HEK293 (cell line): ENCODE results near the gene SH3BGR.

Experiments
- CTCF ChIA-PET: fragments of 350-600 bp; formaldehyde crosslinking; extraction: SDS; loops from one replicate; lab custom pipeline; 2021; ENCODE audit warnings: antibody characterized with exemption; lab: Yijun Ruan, JAX
- POLR2A ChIA-PET: fragments of 300-600 bp; formaldehyde crosslinking; extraction: SDS; loops from one replicate; lab custom pipeline; 2020; ENCODE audit warnings: antibody characterized with exemption, inconsistent platforms; lab: Yijun Ruan, JAX
- H3K27ac ChIP-seq: fragments of 200-500 bp; sonication (Bioruptor generic); 2 replicates; pipeline ENCODE4 v1.5.1; 2014; ENCODE audit warnings: low read depth, low read length, control low read depth, inconsistent platforms; ENCODE audit errors: extremely low read depth
- H3K36me3 ChIP-seq, 2 experiments: fragments of 200-500 bp in 1 of 2; sonication (Bioruptor generic) in 1 of 2; 1 replicate in 1 of 2; 2 replicates in 1 of 2; pipeline ENCODE4 v1.5.1; 2014 to 2017; ENCODE audit warnings: inconsistent platforms in 2 of 2, low read length in 2 of 2; ENCODE audit not compliant: control insufficient read depth in 2 of 2, insufficient read depth in 1 of 2
- H3K4me1 ChIP-seq: fragments of 200-500 bp; sonication (Bioruptor generic); 2 replicates; pipeline ENCODE4 v1.5.1; 2014; ENCODE audit warnings: mild to moderate bottlenecking, low read length, inconsistent platforms; ENCODE audit not compliant: control insufficient read depth, insufficient read depth
- H3K4me3 ChIP-seq: 2 replicates; pipeline ENCODE4 v1.5.1; 2011; ENCODE audit warnings: low read depth, mild to moderate bottlenecking, control low read depth, low read length, moderate library complexity
- H3K9me3 ChIP-seq: fragments of 200-500 bp; sonication (Bioruptor generic); 2 replicates; pipeline ENCODE4 v1.5.1; 2014; ENCODE audit warnings: low read depth, low read length, inconsistent platforms; ENCODE audit not compliant: control insufficient read depth, insufficient read depth
- AEBP2 ChIP-seq: fragments of 450-650 bp; formaldehyde crosslinking; IDR thresholded peaks from 2 replicates; pipeline ENCODE4 v1.5.1; 2016; ENCODE audit warnings: missing biosample characterization, missing genetic modification characterization, borderline replicate concordance
- ATF2 ChIP-seq: fragments of 450-650 bp; formaldehyde crosslinking; IDR thresholded peaks from 2 replicates; pipeline ENCODE4 v1.5.1; 2016; ENCODE audit warnings: missing biosample characterization, missing genetic modification characterization, low read depth
- GLI4 ChIP-seq: fragments of 450-650 bp; formaldehyde crosslinking; IDR thresholded peaks from 2 replicates; pipeline ENCODE4 v1.5.1; 2016; ENCODE audit warnings: missing biosample characterization, missing genetic modification characterization
- HOXC10 ChIP-seq: sonication (generic); formaldehyde crosslinking; IDR thresholded peaks from 2 replicates; pipeline ENCODE4 v1.8.1; 2023; ENCODE audit warnings: mild to moderate bottlenecking, missing genetic modification reagents
- PBX3 ChIP-seq: sonication (generic); formaldehyde crosslinking; IDR thresholded peaks from 2 replicates; pipeline ENCODE4 v1.8.1; 2022; ENCODE audit warnings: mild to moderate bottlenecking, moderate library complexity, missing genetic modification reagents
- REST ChIP-seq: fragments of 450-650 bp; formaldehyde crosslinking; IDR thresholded peaks from 2 replicates; pipeline ENCODE4 v1.5.1; 2016; ENCODE audit warnings: missing biosample characterization, missing genetic modification characterization
- SALL2 ChIP-seq: fragments of 450-650 bp; formaldehyde crosslinking; IDR thresholded peaks from 2 replicates; pipeline ENCODE4 v1.5.0; 2017; ENCODE audit warnings: missing biosample characterization, mild to moderate bottlenecking, missing genetic modification characterization, borderline replicate concordance
- SETDB1 ChIP-seq: IDR thresholded peaks from one replicate; pipeline ENCODE4 v1.6.1; 2017; ENCODE audit warnings: mild to moderate bottlenecking, low read length, moderate library complexity, mixed read lengths; ENCODE audit not compliant: insufficient read length
- ZBTB21 ChIP-seq: fragments of 450-650 bp; formaldehyde crosslinking; IDR thresholded peaks from 2 replicates; pipeline ENCODE4 v1.5.1; 2017; ENCODE audit warnings: missing biosample characterization, missing genetic modification characterization
- ZBTB44 ChIP-seq: fragments of 450-650 bp; IDR thresholded peaks from 2 replicates; pipeline ENCODE4 v1.5.1; 2018; ENCODE audit warnings: missing biosample characterization, mild to moderate bottlenecking, missing genetic modification characterization
- ZBTB48 ChIP-seq: fragments of 450-650 bp; formaldehyde crosslinking; IDR thresholded peaks from 2 replicates; pipeline ENCODE4 v1.5.1; 2016; ENCODE audit warnings: missing biosample characterization, missing genetic modification characterization
- ZFP69B ChIP-seq: fragments of 450-650 bp; formaldehyde crosslinking; IDR thresholded peaks from 2 replicates; pipeline ENCODE4 v1.5.1; 2016; ENCODE audit warnings: missing biosample characterization, missing genetic modification characterization
- ZNF140 ChIP-seq: fragments of 450-650 bp; formaldehyde crosslinking; IDR thresholded peaks from 2 replicates; pipeline ENCODE4 v1.5.1; 2016; ENCODE audit warnings: missing biosample characterization, missing genetic modification characterization
- ZNF169 ChIP-seq: fragments of 450-650 bp; formaldehyde crosslinking; IDR thresholded peaks from 2 replicates; pipeline ENCODE4 v1.5.1; 2016; ENCODE audit warnings: missing biosample characterization, missing genetic modification characterization
- ZNF23 ChIP-seq: fragments of 450-650 bp; formaldehyde crosslinking; IDR thresholded peaks from 2 replicates; pipeline ENCODE4 v1.5.1; 2016; ENCODE audit warnings: missing biosample characterization, missing genetic modification characterization, borderline replicate concordance
- ZNF280C ChIP-seq: fragments of 450-650 bp; formaldehyde crosslinking; IDR thresholded peaks from 2 replicates; pipeline ENCODE4 v1.5.1; 2016; ENCODE audit warnings: missing biosample characterization, missing genetic modification characterization
- ZNF354C ChIP-seq: fragments of 450-650 bp; formaldehyde crosslinking; IDR thresholded peaks from 2 replicates; pipeline ENCODE4 v1.5.1; 2016; ENCODE audit warnings: missing biosample characterization, missing genetic modification characterization, low read depth, borderline replicate concordance
- ZNF366 ChIP-seq: fragments of 450-650 bp; formaldehyde crosslinking; conservative IDR thresholded peaks from 2 replicates; pipeline ENCODE4 v1.5.1; 2016; ENCODE audit warnings: missing biosample characterization, missing genetic modification characterization
- ZNF501 ChIP-seq: fragments of 450-650 bp; formaldehyde crosslinking; IDR thresholded peaks from 2 replicates; pipeline ENCODE4 v1.5.1; 2016; ENCODE audit warnings: missing biosample characterization, missing genetic modification characterization
- ZNF514 ChIP-seq: fragments of 450-650 bp; formaldehyde crosslinking; IDR thresholded peaks from 2 replicates; pipeline ENCODE4 v1.5.1; 2016; ENCODE audit warnings: missing biosample characterization, missing genetic modification characterization
- ZNF544 ChIP-seq: fragments of 450-650 bp; formaldehyde crosslinking; IDR thresholded peaks from 2 replicates; pipeline ENCODE4 v1.5.0; 2017; ENCODE audit warnings: missing biosample characterization, missing genetic modification characterization
- ZNF558 ChIP-seq: fragments of 450-650 bp; formaldehyde crosslinking; IDR thresholded peaks from 2 replicates; pipeline ENCODE4 v1.5.1; 2016; ENCODE audit warnings: missing biosample characterization, missing genetic modification characterization
- ZNF707 ChIP-seq: fragments of 450-650 bp; formaldehyde crosslinking; IDR thresholded peaks from 2 replicates; pipeline ENCODE4 v1.5.1; 2016; ENCODE audit warnings: missing biosample characterization, missing genetic modification characterization
- ZSCAN30 ChIP-seq: fragments of 450-650 bp; IDR thresholded peaks from 2 replicates; pipeline ENCODE4 v1.5.1; 2018; ENCODE audit warnings: missing biosample characterization, mild to moderate bottlenecking, missing genetic modification characterization, moderate library complexity

The SH3BGR gene

GRCh38 chr21:39430954-39431353 is 20.8 kb upstream of the SH3BGR start:
- TF ChIP-seq ZBTB48 (tag by site-specific recombination) = no peak
- TF ChIP-seq ZNF707 (tag by site-specific recombination) = no peak
- no peak for TF ChIP-seq ZNF23 (tag by site-specific recombination)
- no peak for TF ChIP-seq HOXC10 (CRISPR knock-in tag)
- TF ChIP-seq ZNF354C (tag by site-specific recombination) = no peak
- no peak for TF ChIP-seq ZFP69B (tag by site-specific recombination)
- TF ChIP-seq ZNF366 (tag by site-specific recombination) = no peak
- TF ChIP-seq ZNF558 = no peak
- no peak for TF ChIP-seq PBX3 (CRISPR knock-in tag)
- TF ChIP-seq ATF2 (tag by site-specific recombination) = no peak
- no peak for TF ChIP-seq ZNF140 (tag by site-specific recombination)
- TF ChIP-seq ZNF514 (tag by site-specific recombination) = no peak
- TF ChIP-seq SALL2 (tag by site-specific recombination) = no peak
- no peak for TF ChIP-seq ZBTB21 (tag by site-specific recombination)
- no peak for TF ChIP-seq GLI4 (tag by site-specific recombination)
- TF ChIP-seq ZSCAN30 (tag by site-specific recombination) = no peak
- TF ChIP-seq ZNF280C (tag by site-specific recombination) = no peak
- TF ChIP-seq ZNF544 = no peak
- TF ChIP-seq ZNF501 (tag by site-specific recombination) = no peak
- Histone ChIP-seq H3K9me3 (no peaks in the 10 kb centered on the region), H3K4me1 (no peaks in the 10 kb centered on the region), H3K27ac (no peak overlapping the region), H3K36me3 (no peaks in the 10 kb centered on the region), H3K4me3 (no peak overlapping the region)
- ChIA-PET POLR2A (no interaction called here), CTCF (interaction anchor here (0.6 to 6.3 kb wide), 3 partner anchors 11 to 1417 kb away, joined by 3 to 55 read pairs (median 4); no protein-coding TSS in a partner anchor)

GRCh38 chr21:39434950-39435349 is 16.8 kb upstream of the SH3BGR start:
- CTCF ChIA-PET = no interaction called here
- POLR2A ChIA-PET = no interaction called here
- TF ChIP-seq ZNF707 (tag by site-specific recombination) (no peak), ZNF169 (no peak), SETDB1 (no peak), REST (tag by site-specific recombination) (no peak), ZBTB44 (tag by site-specific recombination) (no peak), SALL2 (tag by site-specific recombination) (no peak), AEBP2 (no peak), ZBTB21 (tag by site-specific recombination) (no peak)

More at GRCh38 chr21:39434950-39435349, 16.8 kb upstream of the SH3BGR start:
- Histone ChIP-seq H3K4me1 (no peaks in the 10 kb centered on the region), H3K36me3 (no peaks in the 10 kb centered on the region), H3K9me3 (no peaks in the 10 kb centered on the region), H3K27ac (no peak overlapping the region), H3K4me3 (no peak overlapping the region)
